GM19467 (cell line): ENCODE results near the gene DNPH1.
A peak's percentile ranks its signal among the peaks of the same experiment; 100 is the strongest.

ENCODE experiments used
- ATAC-seq: cut with Tn5 transposase; IDR thresholded peaks from one replicate; pipeline ENCODE4 v1.9.1; 2021; ENCODE audit warnings: mild to moderate bottlenecking, moderate library complexity; ENCODE audit not compliant: unreplicated experiment

DNPH1 gene

GRCh38 chr6:43228951-43229802 lies at the start of gene DNPH1:
Gene DNPH1 (minus strand): TSS chr6:43229481. CDS start chr6:43229456, 25 bp downstream.
- peak; percentile 74 for ATAC-seq

GRCh38 chr6:43278524-43279078 lies 49.3 kb upstream of the DNPH1 start:
- ATAC-seq = no peak

GRCh38 chr6:43277643-43278523 lies 48.6 kb upstream of the DNPH1 start:
- ATAC-seq = no peak

- no peak for ATAC-seq
Measured at GRCh38 chr6:43277306-43277642, 48.0 kb upstream of the DNPH1 start.

GRCh38 chr6:43276577-43277305 lies 47.5 kb upstream of the DNPH1 start:
- ATAC-seq = no peak

- ATAC-seq = no peak
Measured at GRCh38 chr6:43275801-43276576, 46.7 kb upstream of the DNPH1 start.

- ATAC-seq = no peak
Measured at GRCh38 chr6:43274916-43275597, 45.8 kb upstream of the DNPH1 start.

- no peak for ATAC-seq
Measured at GRCh38 chr6:43274127-43274915, 45.0 kb upstream of the DNPH1 start.

GRCh38 chr6:43273707-43274106 lies 44.4 kb upstream of the DNPH1 start:
- ATAC-seq = no peak

- ATAC-seq = no peak
Measured at GRCh38 chr6:43271944-43272343, 42.7 kb upstream of the DNPH1 start.

- ATAC-seq = no peak
Measured at GRCh38 chr6:43271103-43271815, 42.0 kb upstream of the DNPH1 start.

GRCh38 chr6:43269273-43270007 lies 40.2 kb upstream of the DNPH1 start:
- no peak for ATAC-seq

GRCh38 chr6:43268782-43269272 lies 39.5 kb upstream of the DNPH1 start:
- ATAC-seq = no peak

- ATAC-seq = no peak
Measured at GRCh38 chr6:43268355-43268700, 39.0 kb upstream of the DNPH1 start.

GRCh38 chr6:43267619-43268354 lies 38.5 kb upstream of the DNPH1 start:
- no peak for ATAC-seq

- ATAC-seq = no peak
Measured at GRCh38 chr6:43265564-43265963, 36.3 kb upstream of the DNPH1 start.
